ENCODE results near the gene GYG2. TPM values are rescaled to one million over a fixed set of nuclear protein-coding genes. Genes with fewer than 3 reads are reported as not detected.
"Not testable (repeated sequence)": the region's sequence is repeated elsewhere in the genome, so short reads cannot be mapped to it uniquely, and the experiment has no call there.

The GYG2 gene
- total and polyA plus RNA-seq, 2 donors (not counting 3 experiments of a cell fraction or from before 2014, with no cell fraction given), result 0.12 to 0.22 TPM

DNA sequence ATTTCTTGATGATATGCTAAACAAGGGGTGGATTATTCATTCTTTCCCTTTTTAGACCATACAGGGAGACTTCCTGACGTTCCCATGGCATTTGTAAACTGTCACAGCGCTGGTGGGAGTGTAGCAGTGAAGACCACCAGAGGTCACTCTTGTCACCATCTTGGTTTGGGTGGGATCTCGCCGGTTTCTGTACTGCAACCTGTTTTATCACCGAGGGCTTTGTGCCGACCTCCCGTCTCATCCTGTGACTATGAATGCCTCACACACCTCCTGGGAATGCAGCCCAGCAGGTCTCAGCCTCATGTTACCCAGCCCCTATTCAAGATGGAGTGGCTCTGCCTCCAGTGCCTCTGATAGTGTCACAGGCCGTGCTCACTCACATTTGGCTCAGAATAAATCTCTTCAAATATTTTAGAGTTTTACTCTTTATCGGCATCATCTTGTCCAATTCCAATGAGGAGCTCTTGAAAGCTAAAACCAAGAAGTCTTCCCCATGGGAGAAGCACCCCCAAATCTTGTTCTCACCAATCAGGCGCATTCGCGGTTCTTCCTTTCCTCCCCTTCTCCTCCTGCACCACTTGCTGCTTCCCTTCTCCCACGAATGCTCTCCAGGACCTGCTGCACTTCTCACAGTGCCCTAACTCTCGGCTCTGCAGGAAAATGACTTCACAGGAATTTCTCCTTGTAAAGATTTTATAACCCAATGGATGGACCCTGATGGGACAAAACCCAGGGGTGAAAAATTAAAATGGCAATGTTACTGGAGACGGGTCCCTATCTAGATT is 61.2 kb downstream of the GYG2 start:
- H3K9me1 ChIP-seq (replicated peaks; ENCODE audit: control insufficient read depth, extremely low read depth, insufficient read depth, low read length); BruUV-seq (replicated peaks); dilution Hi-C loops (cut with MboI; ENCODE audit: extremely low pct_ligation_motif_present, low sequenced_read_pairs); H3K27ac ChIP-seq (ENCODE audit: insufficient read depth, low read depth, low read length); H3K9me3 ChIP-seq (replicated peaks; ENCODE audit: control insufficient read depth, insufficient read depth, low read length); H3K4me1 ChIP-seq (ENCODE audit: control insufficient read depth, extremely low read depth, insufficient read depth, low read length); H3K27me3 ChIP-seq (ENCODE audit: control insufficient read depth in 2 of 2, insufficient read depth in 2 of 2, low read length in 2 of 2); H3K36me3 ChIP-seq (ENCODE audit: control insufficient read depth in 2 of 2, extremely low read depth in 1 of 2, insufficient read depth in 2 of 2, low read length in 2 of 2); DNase-seq (ENCODE audit: low read depth, low spot score); POLR2A ChIA-PET; H4K20me1 ChIP-seq (replicated peaks; ENCODE audit: control insufficient read depth, extremely low read depth, insufficient read depth, low read length); CTCF ChIA-PET; H3K79me2 ChIP-seq (ENCODE audit: control insufficient read depth, insufficient read depth, low read length); H3K9ac ChIP-seq (replicated peaks; ENCODE audit: extremely low read depth, insufficient read depth, low read length): not testable (repeated sequence)
- TF ChIP-seq, protein P1, sequence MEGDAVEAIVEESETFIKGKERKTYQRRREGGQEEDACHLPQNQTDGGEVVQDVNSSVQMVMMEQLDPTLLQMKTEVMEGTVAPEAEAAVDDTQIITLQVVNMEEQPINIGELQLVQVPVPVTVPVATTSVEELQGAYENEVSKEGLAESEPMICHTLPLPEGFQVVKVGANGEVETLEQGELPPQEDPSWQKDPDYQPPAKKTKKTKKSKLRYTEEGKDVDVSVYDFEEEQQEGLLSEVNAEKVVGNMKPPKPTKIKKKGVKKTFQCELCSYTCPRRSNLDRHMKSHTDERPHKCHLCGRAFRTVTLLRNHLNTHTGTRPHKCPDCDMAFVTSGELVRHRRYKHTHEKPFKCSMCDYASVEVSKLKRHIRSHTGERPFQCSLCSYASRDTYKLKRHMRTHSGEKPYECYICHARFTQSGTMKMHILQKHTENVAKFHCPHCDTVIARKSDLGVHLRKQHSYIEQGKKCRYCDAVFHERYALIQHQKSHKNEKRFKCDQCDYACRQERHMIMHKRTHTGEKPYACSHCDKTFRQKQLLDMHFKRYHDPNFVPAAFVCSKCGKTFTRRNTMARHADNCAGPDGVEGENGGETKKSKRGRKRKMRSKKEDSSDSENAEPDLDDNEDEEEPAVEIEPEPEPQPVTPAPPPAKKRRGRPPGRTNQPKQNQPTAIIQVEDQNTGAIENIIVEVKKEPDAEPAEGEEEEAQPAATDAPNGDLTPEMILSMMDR (IDR thresholded peaks at IDR 0.05; ENCODE audit: extremely low read depth in 1 of 2, insufficient read depth in 1 of 2, low read depth in 1 of 2, low read length in 2 of 2), result peak; percentile 14 to 18
- H2AFZ ChIP-seq (ENCODE audit: low read depth, low read length), result peak overlapping the region; percentile 86
- peak overlapping the region; percentile 82 for H3K4me2 ChIP-seq (ENCODE audit: insufficient read depth, low read length)
- intact Hi-C loops (cut with micrococcal nuclease), result loop anchor here (10.0 kb wide), 1 partner anchor 745 kb away; no protein-coding TSS in a partner anchor
- peak; percentile 94 for FAIRE-seq
- H3K4me3 ChIP-seq (replicated peaks in 1 of 3; ENCODE audit: insufficient read depth in 1 of 3, low read depth in 1 of 3, low read length in 3 of 3), result peak overlapping the region in 2 of 3 experiments; percentile 32 to 70

DNA sequence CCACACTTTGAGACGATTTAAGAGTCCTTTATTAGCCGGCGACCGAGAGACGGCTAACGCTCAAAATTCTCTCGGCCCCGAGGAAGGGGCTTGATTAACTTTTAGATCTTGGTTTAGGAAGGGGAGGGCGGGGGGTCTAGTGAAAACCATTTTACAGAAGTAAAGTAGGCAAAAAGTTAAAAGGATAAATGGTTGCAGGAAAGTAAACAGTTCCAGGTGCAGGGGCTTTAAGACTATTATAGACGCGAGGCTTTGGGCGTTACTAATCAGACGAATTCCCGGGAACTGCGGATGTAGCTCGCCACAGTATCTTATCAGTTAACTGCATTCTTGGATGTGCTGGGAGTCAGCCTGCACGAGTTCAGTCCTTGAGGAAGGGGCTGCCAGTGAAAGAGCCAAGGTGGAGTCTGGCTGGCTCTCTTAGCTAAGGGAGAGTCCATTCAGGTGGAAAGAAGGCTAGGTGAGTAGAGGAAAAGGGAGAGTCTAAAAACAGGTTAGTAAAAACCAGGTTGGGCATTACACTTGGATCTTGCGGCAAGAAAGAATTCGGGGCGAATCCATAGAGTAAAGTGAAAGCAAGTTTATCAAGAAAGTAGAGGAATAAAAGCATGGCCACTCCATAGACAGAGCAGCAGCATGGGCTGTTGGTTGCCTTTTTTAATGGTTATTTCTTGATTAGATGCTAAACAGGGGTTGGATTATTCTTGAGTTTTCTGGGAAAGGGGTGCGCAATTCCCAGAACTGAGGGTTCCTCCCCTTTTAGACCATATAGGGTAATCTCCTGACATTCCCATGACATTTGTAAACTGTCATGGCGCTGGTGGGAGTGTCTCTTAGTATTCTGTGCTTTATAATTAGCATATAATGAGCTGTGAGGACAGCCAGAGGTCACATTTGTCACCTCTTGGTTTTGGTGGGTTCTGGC is 62.1 kb downstream of the GYG2 start:
- DNase-seq (ENCODE audit: low read depth, low spot score); POLR2A ChIA-PET; H3K36me3 ChIP-seq (ENCODE audit: control insufficient read depth in 2 of 2, extremely low read depth in 1 of 2, insufficient read depth in 2 of 2, low read length in 2 of 2); BruUV-seq (replicated peaks); H2AFZ ChIP-seq (ENCODE audit: low read depth, low read length); H3K4me3 ChIP-seq (replicated peaks in 1 of 3; ENCODE audit: insufficient read depth in 1 of 3, low read depth in 1 of 3, low read length in 3 of 3); H4K20me1 ChIP-seq (replicated peaks; ENCODE audit: control insufficient read depth, extremely low read depth, insufficient read depth, low read length); intact Hi-C loops (cut with micrococcal nuclease); CTCF ChIA-PET; H3K9me1 ChIP-seq (replicated peaks; ENCODE audit: control insufficient read depth, extremely low read depth, insufficient read depth, low read length); H3K9ac ChIP-seq (replicated peaks; ENCODE audit: extremely low read depth, insufficient read depth, low read length); H3K79me2 ChIP-seq (ENCODE audit: control insufficient read depth, insufficient read depth, low read length); H3K27ac ChIP-seq (ENCODE audit: insufficient read depth, low read depth, low read length); H3K4me2 ChIP-seq (ENCODE audit: insufficient read depth, low read length); H3K9me3 ChIP-seq (replicated peaks; ENCODE audit: control insufficient read depth, insufficient read depth, low read length); H3K27me3 ChIP-seq (ENCODE audit: control insufficient read depth in 2 of 2, insufficient read depth in 2 of 2, low read length in 2 of 2); dilution Hi-C loops (cut with MboI; ENCODE audit: extremely low pct_ligation_motif_present, low sequenced_read_pairs); H3K4me1 ChIP-seq (ENCODE audit: control insufficient read depth, extremely low read depth, insufficient read depth, low read length): not testable (repeated sequence)
- FAIRE-seq, result peak; percentile 70
